H1 (cell line): ENCODE results near the gene RSAD1. TPM values are rescaled to one million over a fixed set of nuclear protein-coding genes. Genes with fewer than 3 reads are reported as not detected.

Source experiments
- CTCF ChIA-PET: fragments of 300-600 bp; sonication (Branson Sonifier 250); formaldehyde crosslinking; loops from one replicate; lab custom pipeline; 2021; ENCODE audit not compliant: partially characterized antibody; lab: Charles Lee
- POLR2A ChIA-PET: fragments of 300-600 bp; sonication (Branson Sonifier 250); formaldehyde crosslinking; loops from one replicate; lab custom pipeline; 2021; ENCODE audit warnings: inconsistent platforms; ENCODE audit not compliant: partially characterized antibody; lab: Charles Lee
- DNase-seq, 2 experiments: peaks; one replicate each; pipeline versions ENCODE4 v3.0.0 to v3.0.0-alpha.2; 2010 to 2022; ENCODE audit warnings: low spot score in 2 of 2, low read depth in 1 of 2, mixed read lengths in 1 of 2
- FAIRE-seq: peaks from 2 replicates; lab custom pipeline; 2011; peaks lifted over from hg19 to GRCh38; lab: Jason Lieb, UNC
- H2AFZ ChIP-seq: 2 replicates; pipeline ENCODE4 v1.8.1; 2012; ENCODE audit warnings: low read length, inconsistent platforms
- H2AK5ac ChIP-seq: 2 replicates; pipeline ENCODE4 v1.6.1; 2013; ENCODE audit warnings: low read depth, low read length
- H2BK120ac ChIP-seq: replicated peaks from 2 replicates; pipeline ENCODE3; 2013; ENCODE audit warnings: low read depth, low read length, inconsistent platforms
- H2BK12ac ChIP-seq: 2 replicates; pipeline ENCODE4 v1.6.1; 2013; ENCODE audit warnings: low read depth, low read length
- H2BK15ac ChIP-seq: 2 replicates; pipeline ENCODE4 v1.6.1; 2013; ENCODE audit warnings: low read length
- H2BK20ac ChIP-seq: 2 replicates; pipeline ENCODE4 v1.6.1; 2013; ENCODE audit warnings: low read length
- H2BK5ac ChIP-seq: 2 replicates; pipeline ENCODE4 v1.6.1; 2013; ENCODE audit warnings: low read depth, low read length
- H3K14ac ChIP-seq: 2 replicates; pipeline ENCODE4 v1.6.1; 2013; ENCODE audit warnings: inconsistent platforms; ENCODE audit not compliant: insufficient read length
- H3K18ac ChIP-seq: 2 replicates; pipeline ENCODE4 v1.6.1; 2013; ENCODE audit warnings: low read length; ENCODE audit errors: extremely low read depth
- H3K23ac ChIP-seq: 2 replicates; pipeline ENCODE4 v1.6.1; 2013; ENCODE audit warnings: inconsistent platforms; ENCODE audit not compliant: insufficient read length
- H3K23me2 ChIP-seq: 2 replicates; pipeline ENCODE4 v1.6.1; 2013; ENCODE audit warnings: low read depth, low read length
- H3K27ac ChIP-seq: 2 replicates; pipeline ENCODE4 v1.6.1; 2011; ENCODE audit warnings: low read depth, low read length, inconsistent platforms
- H3K27me3 ChIP-seq, 4 experiments: replicated peaks in 1 of 4; 1 replicate in 1 of 4; 2 replicates in 3 of 4; pipeline versions ENCODE4 v1.6.1 to v1.8.1; 2011 to 2013; ENCODE audit warnings: low read length in 3 of 4, mild to moderate bottlenecking in 3 of 4, inconsistent platforms in 2 of 4, mixed read lengths in 2 of 4, moderate library complexity in 1 of 4; ENCODE audit not compliant: control insufficient read depth in 3 of 4, insufficient read depth in 3 of 4; ENCODE audit errors: extremely low read depth in 1 of 4
- H3K36me3 ChIP-seq, 4 experiments: 2 replicates each; pipeline versions ENCODE4 v1.6.1 to v1.8.1; 2011 to 2013; ENCODE audit warnings: mild to moderate bottlenecking in 4 of 4, low read length in 3 of 4, moderate library complexity in 2 of 4, control low read depth in 1 of 4, inconsistent platforms in 1 of 4; ENCODE audit not compliant: insufficient read depth in 4 of 4, control insufficient read depth in 2 of 4
- H3K4ac ChIP-seq: replicated peaks from 2 replicates; pipeline ENCODE3; 2013; ENCODE audit warnings: low read length, low read depth, mixed read lengths, inconsistent platforms; ENCODE audit not compliant: insufficient read length
- H3K4me1 ChIP-seq, 4 experiments: replicated peaks in 1 of 4; 1 replicate in 1 of 4; 2 replicates in 3 of 4; pipeline versions ENCODE4 v1.6.1 to v1.8.1; 2011 to 2013; ENCODE audit warnings: low read length in 3 of 4, inconsistent platforms in 2 of 4, mixed read lengths in 1 of 4; ENCODE audit not compliant: insufficient read depth in 4 of 4, control insufficient read depth in 3 of 4
- H3K4me2 ChIP-seq, 2 experiments: 2 replicates each; pipeline versions ENCODE4 v1.6.1 to v1.8.1; 2011 to 2013; ENCODE audit warnings: low read depth in 2 of 2, low read length in 2 of 2, control low read depth in 1 of 2, inconsistent platforms in 1 of 2, mild to moderate bottlenecking in 1 of 2; ENCODE audit not compliant: insufficient read depth in 1 of 2
- H3K4me3 ChIP-seq, 4 experiments: fragments of 200-600, 300-600 bp in 1 of 4; sonication (generic), shearing (Covaris generic), sonication (Bioruptor Twin) in 1 of 4; 2 replicates each; pipeline versions ENCODE4 v1.5.1 to v1.8.1; 2011 to 2016; ENCODE audit warnings: low read length in 4 of 4, low read depth in 3 of 4, control low read depth in 2 of 4, inconsistent platforms in 2 of 4, mild to moderate bottlenecking in 2 of 4, mixed read lengths in 1 of 4, moderate library complexity in 1 of 4; ENCODE audit not compliant: insufficient read depth in 2 of 4; ENCODE audit errors: extremely low read depth in 1 of 4
- H3K56ac ChIP-seq: replicated peaks from 2 replicates; pipeline ENCODE3; 2013; ENCODE audit warnings: low read depth, mild to moderate bottlenecking, mixed read lengths, low read length, inconsistent platforms; ENCODE audit not compliant: insufficient read length
- H3K79me1 ChIP-seq: 2 replicates; pipeline ENCODE4 v1.6.1; 2013; ENCODE audit warnings: low read depth, low read length, control low read depth
- H3K79me2 ChIP-seq, 2 experiments: 2 replicates each; pipeline versions ENCODE4 v1.6.1 to v1.8.1; 2012 to 2013; ENCODE audit warnings: low read length in 2 of 2, mild to moderate bottlenecking in 2 of 2, inconsistent platforms in 1 of 2; ENCODE audit not compliant: insufficient read depth in 2 of 2, control insufficient read depth in 1 of 2
- H3K9ac ChIP-seq, 4 experiments: replicated peaks in 1 of 4; 1 replicate in 1 of 4; 2 replicates in 3 of 4; pipeline versions ENCODE4 v1.6.1 to v1.8.1; 2011 to 2013; ENCODE audit warnings: low read depth in 3 of 4, low read length in 3 of 4, control low read depth in 2 of 4, mild to moderate bottlenecking in 2 of 4, moderate library complexity in 2 of 4, inconsistent platforms in 1 of 4; ENCODE audit errors: extremely low read depth in 1 of 4
- H3K9me3 ChIP-seq, 2 experiments: 2 replicates each; pipeline versions ENCODE4 v1.6.1 to v1.8.1; 2012 to 2013; ENCODE audit warnings: mild to moderate bottlenecking in 2 of 2, moderate library complexity in 2 of 2, control low read depth in 1 of 2, inconsistent platforms in 1 of 2, low read depth in 1 of 2, low read length in 1 of 2, mixed read lengths in 1 of 2; ENCODE audit not compliant: insufficient read depth in 2 of 2
- H4K20me1 ChIP-seq, 2 experiments: replicated peaks in 1 of 2; 2 replicates each; pipeline versions ENCODE3 to v1.8.1; 2011 to 2013; ENCODE audit warnings: inconsistent platforms in 2 of 2, low read length in 2 of 2, mild to moderate bottlenecking in 1 of 2; ENCODE audit not compliant: insufficient read depth in 2 of 2, control insufficient read depth in 1 of 2
- H4K5ac ChIP-seq: 2 replicates; pipeline ENCODE4 v1.6.1; 2013; ENCODE audit warnings: low read length, low read depth, mixed read lengths, inconsistent platforms; ENCODE audit not compliant: insufficient read length
- H4K8ac ChIP-seq: 2 replicates; pipeline ENCODE4 v1.8.0; 2013; ENCODE audit warnings: mild to moderate bottlenecking, moderate library complexity, low read length, inconsistent platforms; ENCODE audit not compliant: insufficient read depth; ENCODE audit errors: extremely low read depth
- H4K91ac ChIP-seq: replicated peaks from 2 replicates; pipeline ENCODE3; 2013; ENCODE audit warnings: low read length, mixed read lengths, inconsistent platforms; ENCODE audit not compliant: insufficient read length
- WGBS, 2 experiments: shearing (Covaris generic) in 1 of 2; methylation state at CpG; one replicate each; pipeline versions ENCODE4 v1.1.6 to v1.1.7; 2013 to 2015; ENCODE audit warnings: low lambda C conversion rate in 2 of 2, mixed read lengths in 2 of 2, inconsistent platforms in 1 of 2, low coverage in 1 of 2, missing lambda C conversion rate in 1 of 2; ENCODE audit not compliant: insufficient replicate concordance in 2 of 2, insufficient coverage in 1 of 2, insufficient read length in 1 of 2; ENCODE audit errors: extremely low coverage in 1 of 2, missing lambda C conversion rate in 1 of 2; 5-methylcytosine and 5-hydroxymethylcytosine counted together
- polyA plus RNA-seq, 7 experiments: library from polyadenylated mRNA; depleted of rRNA in 3 of 7; stranded (reverse) in 5 of 7; unstranded in 2 of 7; fragments of >200 nt in 5 of 7; fragments of 200-250 nt in 2 of 7; gene quantifications; 1 replicate in 5 of 7; 2 replicates in 1 of 7; 4 replicates in 1 of 7; pipeline versions ENCODE4 v1.2.1 to v1.2.3, GENCODE V29; 2011 to 2013; ENCODE audit warnings: missing spikeins in 2 of 7, mixed read lengths in 2 of 7
- total RNA-seq: library from RNA; stranded (reverse); fragmentation: NEBNext Ultra II Directional; extraction: Animal tissue kit (Norgen Biotek cat#: 25700); gene quantifications from 2 replicates; pipeline ENCODE4 v1.2.1, GENCODE V29; 2021

RSAD1 gene
- total and polyA plus RNA-seq, 2 of the 8 experiments (the other 6 are each of a cell fraction or from before 2014, with no cell fraction given): 17.9 to 33.5 TPM

- 93% methylated on average over 13 of the region's 13 CpGs; no CpG with 5 or more reads in 1 of the 2 experiments for WGBS, 2 experiments
Observed at GRCh38 chr17:50467855-50468303, 10.8 kb upstream of the RSAD1 start.

More at GRCh38 chr17:50467855-50468303, 10.8 kb upstream of the RSAD1 start:
- Histone ChIP-seq H3K4me2 (peak overlapping the region in 1 of 2 experiments; percentile 75; a peak in 2 of 4 replicates), H2BK5ac (no peak overlapping the region), H3K9me3 (no peaks in the 10 kb centered on the region), H3K4ac (peak overlapping the region; percentile 65), H3K4me1 (peaks cover 0 to 17% (median 7%) of the 10 kb centered on the region in 4 experiments; a peak in 6 of 7 replicates), H3K36me3 (no peaks in the 10 kb centered on the region; a peak in 1 of 8 replicates), H2BK120ac (no peak overlapping the region), H3K9ac (no peak overlapping the region), H3K23ac (no peak overlapping the region), H3K27me3 (peaks cover 8 to 39% (median 27%) of the 10 kb centered on the region in 4 experiments; a peak in 6 of 7 replicates), H2BK20ac (peak overlapping the region; percentile 61; the same call in 1 of the 2 replicates), H2AK5ac (no peak overlapping the region), H4K91ac (no peak overlapping the region), H3K18ac (peak overlapping the region; percentile 32; the same call in 1 of the 2 replicates), H4K20me1 (peaks cover 0 to 9% of the 10 kb centered on the region in 2 experiments), H3K79me2 (no peaks in the 10 kb centered on the region), H3K23me2 (peaks cover 7% of the 10 kb centered on the region; the same call in 1 of the 2 replicates), H3K27ac (no peak overlapping the region), H3K79me1 (no peaks in the 10 kb centered on the region), H3K4me3 (peak overlapping the region in 1 of 4 experiments; percentile 62; a peak in 1 of 8 replicates), H3K56ac (no peak overlapping the region), H2AFZ (no peak overlapping the region), H3K14ac (no peak overlapping the region), H4K8ac (no peak overlapping the region), H4K5ac (no peak overlapping the region), H2BK12ac (0 out of 2 replicates have a peak overlapping the region, but pooled peaks have one; percentile 27), H2BK15ac (0 out of 2 replicates have a peak overlapping the region, but pooled peaks have one; percentile 29)
- POLR2A ChIA-PET: interaction anchor here (0.8 to 2.4 kb wide), 5 partner anchors 8 to 251 kb away, joined by 3 to 10 read pairs (median 3); partner anchors contain the start of genes LUC7L3 and RSAD1
- FAIRE-seq (no peak), DNase-seq (no peak)
- CTCF ChIA-PET: interaction anchor here (0.7 to 8.8 kb wide), 7 partner anchors 11 to 156 kb away, joined by 3 to 49 read pairs (median 4); partner anchors contain the start of genes LRRC59 and RSAD1
